Pons (tissue), 1 donor: ENCODE results near the gene MPL.

Experiments used
- DNase-seq: peaks from one replicate; pipeline ENCODE4 v3.0.0-alpha.2; 2016; ENCODE audit warnings: low spot score

MPL gene

GRCh38 chr1:43337588-43337987, at the start of gene MPL:
Gene MPL, plus strand, starts transcription at chr1:43337818. Its CDS starts 31 bp downstream, at chr1:43337849.
- DNase-seq, result no peak

- no peak for DNase-seq
Observed at GRCh38 chr1:43288058-43288784, 49.4 kb upstream of the MPL start.

GRCh38 chr1:43288785-43289706, 48.6 kb upstream of the MPL start:
- no peak for DNase-seq

- no peak for DNase-seq
Observed at GRCh38 chr1:43292216-43292615, 45.4 kb upstream of the MPL start.

GRCh38 chr1:43292679-43293078, 44.9 kb upstream of the MPL start:
- DNase-seq, result no peak

- DNase-seq, result no peak
Observed at GRCh38 chr1:43293176-43293575, 44.4 kb upstream of the MPL start.

GRCh38 chr1:43293896-43294760, 43.5 kb upstream of the MPL start:
- DNase-seq, result peak; percentile 98

- DNase-seq, result no peak
Observed at GRCh38 chr1:43294761-43295160, 42.9 kb upstream of the MPL start.

- no peak for DNase-seq
Observed at GRCh38 chr1:43296207-43296606, 41.4 kb upstream of the MPL start.

- DNase-seq, result no peak
Observed at GRCh38 chr1:43298055-43298454, 39.6 kb upstream of the MPL start.

GRCh38 chr1:43299101-43299500, 38.5 kb upstream of the MPL start:
- no peak for DNase-seq

GRCh38 chr1:43300378-43301094, 37.1 kb upstream of the MPL start, which contains the start of gene TIE1:
Gene TIE1, plus strand, starts transcription at chr1:43300982. Its CDS starts 90 bp downstream, at chr1:43301072.
- no peak for DNase-seq

- peak; percentile 70 for DNase-seq
Observed at GRCh38 chr1:43302201-43302600, 35.4 kb upstream of the MPL start.

GRCh38 chr1:43302721-43303470, 34.7 kb upstream of the MPL start:
- no peak for DNase-seq

GRCh38 chr1:43303471-43304313, 33.9 kb upstream of the MPL start:
- DNase-seq, result no peak

- DNase-seq, result no peak
Observed at GRCh38 chr1:43304314-43304681, 33.3 kb upstream of the MPL start.

GRCh38 chr1:43304771-43305300, 32.8 kb upstream of the MPL start:
- no peak for DNase-seq

GRCh38 chr1:43305461-43305860, 32.2 kb upstream of the MPL start:
- no peak for DNase-seq

- DNase-seq, result no peak
Observed at GRCh38 chr1:43305926-43306687, 31.5 kb upstream of the MPL start.
